Keratinocyte (primary cell): Measurements from ENCODE around the gene HNRNPA1. TPM values are rescaled to one million over a fixed set of nuclear protein-coding genes. Genes with fewer than 3 reads are reported as not detected.

ENCODE experiments used
- DNase-seq: peaks from one replicate; pipeline ENCODE4 v3.0.0-alpha.2; 2011; ENCODE audit warnings: low read depth, missing footprints, low spot score
- FAIRE-seq: peaks from 2 replicates; lab custom pipeline; 2011; peaks lifted over from hg19 to GRCh38; lab: Jason Lieb, UNC
- H2AFZ ChIP-seq: 2 replicates; pipeline ENCODE4 v1.6.0; 2012; ENCODE audit warnings: low read length, control low read depth, inconsistent platforms; ENCODE audit not compliant: control insufficient read depth
- H3K27ac ChIP-seq: 2 replicates; pipeline ENCODE4 v1.5.1; 2011; ENCODE audit warnings: low read length; ENCODE audit not compliant: control insufficient read depth, insufficient read depth
- H3K27me3 ChIP-seq: 3 replicates; pipeline ENCODE4 v1.6.0; 2011; ENCODE audit warnings: low read length; ENCODE audit not compliant: control insufficient read depth, insufficient read depth; ENCODE audit errors: extremely low read depth
- H3K36me3 ChIP-seq, 2 experiments: 2 replicates in 1 of 2; 3 replicates in 1 of 2; pipeline ENCODE4 v1.5.1; 2011; ENCODE audit warnings: low read length in 2 of 2, mild to moderate bottlenecking in 1 of 2; ENCODE audit not compliant: control insufficient read depth in 2 of 2, insufficient read depth in 2 of 2; ENCODE audit errors: extremely low read depth in 1 of 2
- H3K4me1 ChIP-seq: 3 replicates; pipeline ENCODE4 v1.5.1; 2011; ENCODE audit warnings: low read length; ENCODE audit not compliant: control insufficient read depth, insufficient read depth; ENCODE audit errors: extremely low read depth
- H3K4me2 ChIP-seq: 3 replicates; pipeline ENCODE4 v1.6.0; 2011; ENCODE audit warnings: low read depth, low read length; ENCODE audit not compliant: control insufficient read depth, insufficient read depth; ENCODE audit errors: extremely low read depth
- H3K4me3 ChIP-seq, 3 experiments: fragments of 200-600 bp in 1 of 3; sonication (generic) in 1 of 3; 2 replicates in 2 of 3; 3 replicates in 1 of 3; pipeline ENCODE4 v1.5.1; 2011 to 2016; ENCODE audit warnings: low read length in 3 of 3, mild to moderate bottlenecking in 3 of 3, control low read depth in 2 of 3, inconsistent platforms in 1 of 3, low read depth in 1 of 3, mixed read lengths in 1 of 3, mixed run types in 1 of 3, moderate library complexity in 1 of 3; ENCODE audit not compliant: control insufficient read depth in 2 of 3, insufficient read depth in 2 of 3; ENCODE audit errors: extremely low read depth in 1 of 3
- H3K79me2 ChIP-seq: 2 replicates; pipeline ENCODE4 v1.6.0; 2012; ENCODE audit warnings: low read length; ENCODE audit not compliant: control insufficient read depth, insufficient read depth
- H3K9ac ChIP-seq: 3 replicates; pipeline ENCODE4 v1.6.0; 2011; ENCODE audit warnings: low read length; ENCODE audit not compliant: control insufficient read depth, insufficient read depth; ENCODE audit errors: extremely low read depth
- H3K9me1 ChIP-seq: 3 replicates; pipeline ENCODE4 v1.6.0; 2011; ENCODE audit warnings: low read length; ENCODE audit not compliant: control insufficient read depth, insufficient read depth; ENCODE audit errors: extremely low read depth
- H3K9me3 ChIP-seq: 2 replicates; pipeline ENCODE4 v1.5.1; 2012; ENCODE audit warnings: low read depth, low read length; ENCODE audit not compliant: control insufficient read depth
- H4K20me1 ChIP-seq: 3 replicates; pipeline ENCODE4 v1.6.0; 2011; ENCODE audit warnings: low read length; ENCODE audit not compliant: control insufficient read depth, insufficient read depth; ENCODE audit errors: extremely low read depth
- EZH2 ChIP-seq: IDR thresholded peaks from one replicate; pipeline ENCODE4 v1.6.1; 2012; ENCODE audit warnings: inconsistent platforms, mild to moderate bottlenecking, low read length, moderate library complexity
- dilution Hi-C: fragments of 300-500 bp; cut with MboI; formaldehyde crosslinking; loops from one replicate; pipeline ENCODE4 v1.7.0; 2020; ENCODE audit warnings: low sequenced_read_pairs; ENCODE audit not compliant: extremely low pct_ligation_motif_present
- polyA plus RNA-seq, 5 experiments: library from polyadenylated mRNA; depleted of rRNA in 3 of 5; stranded (reverse) in 3 of 5; stranded (forward) in 1 of 5; unstranded in 1 of 5; fragments of >200 nt; gene quantifications; 1 replicate in 1 of 5; 2 replicates in 3 of 5; 3 replicates in 1 of 5; pipeline versions ENCODE4 v1.2.1 to v1.2.3, GENCODE V29; 2011 to 2012; ENCODE audit warnings: missing spikeins in 2 of 5, low read depth in 1 of 5, low replicate concordance in 1 of 5
- TF ChIP-seq, protein P1 (sequence below), 3 experiments: IDR thresholded peaks in 1 of 3; conservative IDR thresholded peaks in 1 of 3; optimal IDR thresholded peaks in 1 of 3; 2 replicates in 2 of 3; 3 replicates in 1 of 3; pipeline versions ENCODE3 to v1.5.1; 2011; ENCODE audit warnings: low read length in 3 of 3, mild to moderate bottlenecking in 3 of 3, moderate library complexity in 2 of 3, control low read depth in 1 of 3, inconsistent platforms in 1 of 3; ENCODE audit not compliant: insufficient read depth in 2 of 3; ENCODE audit errors: extremely low read depth in 1 of 3

Gene HNRNPA1
- polyA plus RNA-seq, 1 donor (not counting 4 experiments of a cell fraction or from before 2014, with no cell fraction given): 583 TPM

GRCh38 chr12:54262403-54262925 lies 18.1 kb upstream of the HNRNPA1 start:
- Histone ChIP-seq H3K27ac (no peak overlapping the region), H4K20me1 (no peaks in the 10 kb centered on the region), H3K4me3 (no peak overlapping the region), H2AFZ (no peak overlapping the region), H3K9ac (no peak overlapping the region), H3K4me2 (no peak overlapping the region), H3K27me3 (no peaks in the 10 kb centered on the region), H3K4me1 (peaks cover 32% of the 10 kb centered on the region), H3K9me1 (no peaks in the 10 kb centered on the region), H3K36me3 (peaks cover 0 to under 1% of the 10 kb centered on the region in 2 experiments), H3K9me3 (no peaks in the 10 kb centered on the region), H3K79me2 (peaks cover 16% of the 10 kb centered on the region)
- FAIRE-seq (peak; percentile 46), DNase-seq (no peak)
- dilution Hi-C loops: no loop called here
- TF ChIP-seq, protein P1, sequence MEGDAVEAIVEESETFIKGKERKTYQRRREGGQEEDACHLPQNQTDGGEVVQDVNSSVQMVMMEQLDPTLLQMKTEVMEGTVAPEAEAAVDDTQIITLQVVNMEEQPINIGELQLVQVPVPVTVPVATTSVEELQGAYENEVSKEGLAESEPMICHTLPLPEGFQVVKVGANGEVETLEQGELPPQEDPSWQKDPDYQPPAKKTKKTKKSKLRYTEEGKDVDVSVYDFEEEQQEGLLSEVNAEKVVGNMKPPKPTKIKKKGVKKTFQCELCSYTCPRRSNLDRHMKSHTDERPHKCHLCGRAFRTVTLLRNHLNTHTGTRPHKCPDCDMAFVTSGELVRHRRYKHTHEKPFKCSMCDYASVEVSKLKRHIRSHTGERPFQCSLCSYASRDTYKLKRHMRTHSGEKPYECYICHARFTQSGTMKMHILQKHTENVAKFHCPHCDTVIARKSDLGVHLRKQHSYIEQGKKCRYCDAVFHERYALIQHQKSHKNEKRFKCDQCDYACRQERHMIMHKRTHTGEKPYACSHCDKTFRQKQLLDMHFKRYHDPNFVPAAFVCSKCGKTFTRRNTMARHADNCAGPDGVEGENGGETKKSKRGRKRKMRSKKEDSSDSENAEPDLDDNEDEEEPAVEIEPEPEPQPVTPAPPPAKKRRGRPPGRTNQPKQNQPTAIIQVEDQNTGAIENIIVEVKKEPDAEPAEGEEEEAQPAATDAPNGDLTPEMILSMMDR (optimal IDR thresholded peaks at IDR 0.05 in 1 of 3, IDR thresholded peaks at IDR 0.05 in 1 of 3, conservative IDR thresholded peaks at IDR 0.05 in 1 of 3; ENCODE audit: extremely low read depth in 1 of 3, insufficient read depth in 2 of 3, low read length in 3 of 3): no peak
- no peak for TF ChIP-seq EZH2

- no peaks in the 10 kb centered on the region for H3K27me3 ChIP-seq
- no peaks in the 10 kb centered on the region for H3K9me1 ChIP-seq
- no peak overlapping the region for H3K27ac ChIP-seq
- H3K4me2 ChIP-seq: no peak overlapping the region
- dilution Hi-C loops: no loop called here
- no peak overlapping the region for H2AFZ ChIP-seq
- no peak overlapping the region for H3K9ac ChIP-seq
- peaks cover 13% of the 10 kb centered on the region for H3K4me1 ChIP-seq
- FAIRE-seq (no peak), DNase-seq (no peak)
- no peak overlapping the region for H3K4me3 ChIP-seq
- no peaks in the 10 kb centered on the region for H3K36me3 ChIP-seq
- no peaks in the 10 kb centered on the region for H4K20me1 ChIP-seq
- peaks cover 12% of the 10 kb centered on the region for H3K79me2 ChIP-seq
- no peak for TF ChIP-seq EZH2
- TF ChIP-seq, protein P1 (optimal IDR thresholded peaks at IDR 0.05 in 1 of 3, IDR thresholded peaks at IDR 0.05 in 1 of 3, conservative IDR thresholded peaks at IDR 0.05 in 1 of 3; ENCODE audit: extremely low read depth in 1 of 3, insufficient read depth in 2 of 3, low read length in 3 of 3): no peak
- no peaks in the 10 kb centered on the region for H3K9me3 ChIP-seq
Observed at GRCh38 chr12:54265364-54265812, 15.1 kb upstream of the HNRNPA1 start.
